Globus pallidus (tissue), 1 donor: ENCODE results near the gene FBXO46.
"Not testable (repeated sequence)": the region's sequence is repeated elsewhere in the genome, so short reads cannot be mapped to it uniquely, and the experiment has no call there.

Experiments used
- DNase-seq: peaks from one replicate; pipeline ENCODE4 v3.0.0-alpha.2; 2015; ENCODE audit warnings: low spot score

Gene FBXO46

GRCh38 chr19:45765702-45766295 is 35.1 kb upstream of the FBXO46 start:
- no peak for DNase-seq

GRCh38 chr19:45764945-45765701 is 34.4 kb upstream of the FBXO46 start:
- no peak for DNase-seq

- no peak for DNase-seq
Measured at GRCh38 chr19:45764475-45764874, 33.8 kb upstream of the FBXO46 start.

- no peak for DNase-seq
Measured at GRCh38 chr19:45763691-45764294, 33.1 kb upstream of the FBXO46 start.

GRCh38 chr19:45762870-45763631 is 32.4 kb upstream of the FBXO46 start:
- no peak for DNase-seq

GRCh38 chr19:45761714-45762113 is 31.0 kb upstream of the FBXO46 start:
- no peak for DNase-seq

GRCh38 chr19:45758921-45759320 is 28.2 kb upstream of the FBXO46 start:
- no peak for DNase-seq

- DNase-seq, result no peak
Measured at GRCh38 chr19:45757695-45758094, 27.0 kb upstream of the FBXO46 start.

- no peak for DNase-seq
Measured at GRCh38 chr19:45754323-45754722, 23.6 kb upstream of the FBXO46 start.

GRCh38 chr19:45753548-45753947 is 22.9 kb upstream of the FBXO46 start:
- no peak for DNase-seq

- no peak for DNase-seq
Measured at GRCh38 chr19:45752639-45753038, 21.9 kb upstream of the FBXO46 start.

GRCh38 chr19:45751483-45751882 is 20.8 kb upstream of the FBXO46 start:
- not testable (repeated sequence) for DNase-seq

- no peak for DNase-seq
Measured at GRCh38 chr19:45747513-45747912, 16.8 kb upstream of the FBXO46 start.

GRCh38 chr19:45746866-45747265 is 16.2 kb upstream of the FBXO46 start:
- DNase-seq, result no peak

- no peak for DNase-seq
Measured at GRCh38 chr19:45745606-45746005, 14.9 kb upstream of the FBXO46 start.

GRCh38 chr19:45742969-45743368 is 12.3 kb upstream of the FBXO46 start:
- no peak for DNase-seq

GRCh38 chr19:45739498-45740439 is 9.1 kb upstream of the FBXO46 start:
- no peak for DNase-seq

- DNase-seq, result no peak
Measured at GRCh38 chr19:45733160-45733810, 2.6 kb upstream of the FBXO46 start, which contains the start of gene MEIOSIN. TSS of gene MEIOSIN (plus strand) at chr19:45733439. CDS start at chr19:45735377, 1,938 bp downstream.

GRCh38 chr19:45729800-45730290 is 851 bp downstream of the FBXO46 start:
- no peak for DNase-seq

GRCh38 chr19:45728683-45729082 is 2.0 kb downstream of the FBXO46 start:
- DNase-seq, result not testable (repeated sequence)

GRCh38 chr19:45720065-45720464 is 10.6 kb downstream of the FBXO46 start:
- not testable (repeated sequence) for DNase-seq
